SK-N-SH (cell line): ENCODE results near the gene RAB3GAP2. TPM values are rescaled to one million over a fixed set of nuclear protein-coding genes. Genes with fewer than 3 reads are reported as not detected.

Source experiments
- CTCF ChIA-PET: fragments of 300-600, 350-600 bp; formaldehyde crosslinking; extraction: SDS; loops from one replicate; lab custom pipeline; 2021; lab: Yijun Ruan, JAX
- POLR2A ChIA-PET: fragments of 350-600 bp; sonication (Branson Sonifier 250); formaldehyde crosslinking; extraction: SDS; loops from one replicate; lab custom pipeline; 2020; ENCODE audit warnings: antibody characterized with exemption, inconsistent platforms; lab: Yijun Ruan, JAX
- DNase-seq: peaks from one replicate; pipeline ENCODE4 v3.0.0; 2012
- H2AFZ ChIP-seq: fragments of 200-600 bp; sonication (generic); 2 replicates; pipeline ENCODE4 v1.8.1; 2016; ENCODE audit warnings: antibody characterized with exemption, mild to moderate bottlenecking, low read depth
- H3F3A ChIP-seq: fragments of 200-600 bp; sonication (generic); replicated peaks from 2 replicates; pipeline ENCODE3; 2016; ENCODE audit warnings: antibody characterized with exemption, mild to moderate bottlenecking; ENCODE audit not compliant: insufficient read depth
- H3K27ac ChIP-seq, 2 experiments: fragments of 200-500 bp in 1 of 2; fragments of 200-600 bp in 1 of 2; sonication (Bioruptor generic) in 1 of 2; sonication (generic), shearing (Covaris generic) in 1 of 2; 2 replicates each; pipeline versions ENCODE4 v1.5.1 to v1.6.1; 2014 to 2016; ENCODE audit warnings: low read depth in 2 of 2, inconsistent platforms in 1 of 2, low read length in 1 of 2, mild to moderate bottlenecking in 1 of 2, mixed read lengths in 1 of 2
- H3K27me3 ChIP-seq: fragments of 200-600 bp; sonication (generic), shearing (Covaris generic); 2 replicates; pipeline ENCODE4 v1.6.1; 2016; ENCODE audit warnings: mixed run types; ENCODE audit not compliant: insufficient read depth
- H3K36me3 ChIP-seq, 2 experiments: fragments of 200-500 bp in 1 of 2; fragments of 200-600 bp in 1 of 2; sonication (Bioruptor generic) in 1 of 2; sonication (generic) in 1 of 2; replicated peaks in 1 of 2; 2 replicates each; pipeline versions ENCODE3 to v1.5.1; 2014 to 2016; ENCODE audit warnings: low read length in 1 of 2, mild to moderate bottlenecking in 1 of 2; ENCODE audit not compliant: insufficient read depth in 2 of 2, control insufficient read depth in 1 of 2
- H3K4me1 ChIP-seq, 2 experiments: fragments of 200-500 bp in 1 of 2; fragments of 200-600 bp in 1 of 2; sonication (Bioruptor generic) in 1 of 2; sonication (generic), shearing (Covaris generic) in 1 of 2; 2 replicates each; pipeline versions ENCODE4 v1.5.1 to v1.6.1; 2014 to 2016; ENCODE audit warnings: low read depth in 1 of 2, low read length in 1 of 2, mixed run types in 1 of 2; ENCODE audit not compliant: insufficient read depth in 2 of 2, control insufficient read depth in 1 of 2
- H3K4me2 ChIP-seq: fragments of 200-600 bp; sonication (generic), shearing (Covaris generic); 2 replicates; pipeline ENCODE4 v1.6.1; 2017; ENCODE audit warnings: mixed run types
- H3K4me3 ChIP-seq, 2 experiments: fragments of 200-500 bp in 1 of 2; fragments of 200-600 bp in 1 of 2; sonication (Bioruptor generic) in 1 of 2; sonication (generic), shearing (Covaris generic) in 1 of 2; 2 replicates each; pipeline versions ENCODE4 v1.5.1 to v1.8.1; 2014 to 2016; ENCODE audit warnings: low read depth in 2 of 2, inconsistent platforms in 1 of 2, low read length in 1 of 2, mild to moderate bottlenecking in 1 of 2, mixed read lengths in 1 of 2, moderate library complexity in 1 of 2
- H3K79me2 ChIP-seq: fragments of 200-600 bp; sonication (generic); 2 replicates; pipeline ENCODE4 v1.8.1; 2017; ENCODE audit warnings: mild to moderate bottlenecking; ENCODE audit not compliant: insufficient read depth
- H3K9ac ChIP-seq: fragments of 200-600 bp; sonication (generic); 2 replicates; pipeline ENCODE4 v1.6.1; 2017; ENCODE audit warnings: mixed run types
- H3K9me2 ChIP-seq: fragments of 200-600 bp; sonication (generic); 2 replicates; pipeline ENCODE4 v1.6.1; 2017; ENCODE audit warnings: mixed run types
- H3K9me3 ChIP-seq: fragments of 200-600 bp; sonication (generic); 2 replicates; pipeline ENCODE4 v1.6.1; 2017; ENCODE audit warnings: mixed run types, mild to moderate bottlenecking, moderate library complexity
- H4K20me1 ChIP-seq: fragments of 200-600 bp; sonication (generic); 2 replicates; pipeline ENCODE4 v1.6.1; 2017; ENCODE audit warnings: mild to moderate bottlenecking, mixed run types; ENCODE audit not compliant: insufficient read depth
- CHD2 ChIP-seq: fragments of 150-350 bp; IDR thresholded peaks from 2 replicates; pipeline ENCODE4 v1.6.1; 2018; ENCODE audit warnings: low read length; ENCODE audit not compliant: partially characterized antibody
- EP300 ChIP-seq, 2 experiments: IDR thresholded peaks; 2 replicates each; pipeline versions ENCODE4 v1.4.0 to v1.6.1; 2012; ENCODE audit warnings: borderline replicate concordance in 1 of 2, low read depth in 1 of 2, low read length in 1 of 2
- EZH2phosphoT487 ChIP-seq: fragments of 200-600 bp; sonication (generic); IDR thresholded peaks from 2 replicates; pipeline ENCODE4 v1.6.1; 2017; ENCODE audit warnings: low read depth, mixed run types, mild to moderate bottlenecking, antibody characterized with exemption, moderate library complexity, borderline replicate concordance
- FOXJ3 ChIP-seq: sonication (generic); formaldehyde crosslinking; IDR thresholded peaks from 2 replicates; pipeline ENCODE4 v1.5.1; 2020; ENCODE audit warnings: mild to moderate bottlenecking, missing genetic modification reagents
- GATA2 ChIP-seq: sonication (generic); formaldehyde crosslinking; IDR thresholded peaks from 2 replicates; pipeline ENCODE4 v1.5.0; 2020; ENCODE audit warnings: mild to moderate bottlenecking, missing genetic modification reagents
- MEF2A ChIP-seq: IDR thresholded peaks from 2 replicates; pipeline ENCODE4 v1.4.0; 2012; ENCODE audit warnings: low read depth, borderline replicate concordance
- MXI1 ChIP-seq: IDR thresholded peaks from 2 replicates; pipeline ENCODE4 v1.6.1; 2012; ENCODE audit warnings: mild to moderate bottlenecking, low read depth, low read length, improper control_type of control experiment
- NRF1 ChIP-seq: IDR thresholded peaks from 2 replicates; pipeline ENCODE4 v1.6.1; 2012; ENCODE audit warnings: low read depth, mild to moderate bottlenecking, low read length
- RAD21 ChIP-seq: IDR thresholded peaks from 2 replicates; pipeline ENCODE4 v1.6.1; 2012; ENCODE audit warnings: mild to moderate bottlenecking, low read length
- RCOR1 ChIP-seq: fragments of 150-350 bp; IDR thresholded peaks from 2 replicates; pipeline ENCODE4 v1.6.1; 2017; ENCODE audit warnings: antibody characterized with exemption, low read length
- SMC3 ChIP-seq: IDR thresholded peaks from 2 replicates; pipeline ENCODE4 v1.6.1; 2012; ENCODE audit warnings: low read depth, low read length, improper control_type of control experiment
- TAF1 ChIP-seq: IDR thresholded peaks from 2 replicates; pipeline ENCODE4 v1.6.1; 2012; ENCODE audit warnings: low read depth, mild to moderate bottlenecking, low read length, moderate library complexity, borderline replicate concordance
- TEAD4 ChIP-seq: IDR thresholded peaks from 2 replicates; pipeline ENCODE4 v1.4.0; 2012; ENCODE audit warnings: mild to moderate bottlenecking, borderline replicate concordance; ENCODE audit not compliant: insufficient read depth
- polyA plus RNA-seq, 3 experiments: library from polyadenylated mRNA; depleted of rRNA; stranded (reverse); fragments of >200 nt; gene quantifications; 2 replicates each; pipeline ENCODE4 v1.2.3, GENCODE V29; 2012
- small RNA-seq, 7 experiments: library from RNA; depleted of rRNA; stranded (forward); fragments of <200 nt; gene quantifications; one replicate each; pipeline ENCODE3, GENCODE V24; 2012
- TF ChIP-seq, protein P1 (sequence below): IDR thresholded peaks from 2 replicates; pipeline ENCODE4 v1.4.0; 2012; ENCODE audit warnings: low read depth
- TF ChIP-seq, protein P2 (sequence below): IDR thresholded peaks from 2 replicates; pipeline ENCODE4 v1.4.0; 2012; ENCODE audit warnings: low read depth, borderline replicate concordance

RAB3GAP2 gene
- polyA plus RNA-seq, 1 of the 3 experiments (the other 2 are of a cell fraction): 9.3 TPM

DNA sequence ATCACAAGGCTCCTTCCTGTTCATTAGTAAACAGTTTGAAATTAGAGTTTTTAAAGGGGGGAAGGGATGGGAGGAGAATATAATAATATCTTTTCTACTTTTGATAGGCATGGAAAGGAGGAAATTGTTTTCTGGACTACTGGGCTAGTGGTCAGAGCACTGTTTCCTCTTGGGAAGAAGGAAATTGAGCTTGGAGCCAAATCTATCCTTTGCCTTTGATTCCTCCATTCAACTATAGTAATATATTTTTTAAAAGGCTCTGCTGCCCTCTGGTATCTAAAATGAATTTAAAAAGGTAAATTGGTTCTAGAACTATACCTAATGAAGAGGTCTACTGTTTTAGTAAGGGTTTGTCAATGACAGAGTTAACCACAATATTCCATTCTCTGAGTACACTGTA lies 172.4 kb downstream of the RAB3GAP2 start:
- Histone ChIP-seq H3K4me2 (no peak overlapping the region), H4K20me1 (no peaks in the 10 kb centered on the region), H3K9me3 (no peaks in the 10 kb centered on the region), H3K79me2 (peaks cover 61% of the 10 kb centered on the region), H3K36me3 (peaks cover 72 to 80% of the 10 kb centered on the region in 2 experiments)
- TF ChIP-seq, protein P1, sequence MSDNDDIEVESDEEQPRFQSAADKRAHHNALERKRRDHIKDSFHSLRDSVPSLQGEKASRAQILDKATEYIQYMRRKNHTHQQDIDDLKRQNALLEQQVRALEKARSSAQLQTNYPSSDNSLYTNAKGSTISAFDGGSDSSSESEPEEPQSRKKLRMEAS: no peak
- TF ChIP-seq GATA2: no peak
- no peak for TF ChIP-seq RAD21
- no peak for TF ChIP-seq CHD2
- no peak for TF ChIP-seq SMC3
- TF ChIP-seq TAF1: no peak
- TF ChIP-seq EP300 (IDR thresholded peaks at IDR 0.05; ENCODE audit: borderline replicate concordance in 1 of 2, low read depth in 1 of 2, low read length in 1 of 2): no peak
- no peak for TF ChIP-seq TEAD4
- no peak for TF ChIP-seq EZH2phosphoT487
- TF ChIP-seq FOXJ3 (CRISPR knock-in tag): no peak
- no peak for TF ChIP-seq RCOR1
- no peak for TF ChIP-seq MEF2A
- no peak for TF ChIP-seq NRF1
- TF ChIP-seq, protein P2, sequence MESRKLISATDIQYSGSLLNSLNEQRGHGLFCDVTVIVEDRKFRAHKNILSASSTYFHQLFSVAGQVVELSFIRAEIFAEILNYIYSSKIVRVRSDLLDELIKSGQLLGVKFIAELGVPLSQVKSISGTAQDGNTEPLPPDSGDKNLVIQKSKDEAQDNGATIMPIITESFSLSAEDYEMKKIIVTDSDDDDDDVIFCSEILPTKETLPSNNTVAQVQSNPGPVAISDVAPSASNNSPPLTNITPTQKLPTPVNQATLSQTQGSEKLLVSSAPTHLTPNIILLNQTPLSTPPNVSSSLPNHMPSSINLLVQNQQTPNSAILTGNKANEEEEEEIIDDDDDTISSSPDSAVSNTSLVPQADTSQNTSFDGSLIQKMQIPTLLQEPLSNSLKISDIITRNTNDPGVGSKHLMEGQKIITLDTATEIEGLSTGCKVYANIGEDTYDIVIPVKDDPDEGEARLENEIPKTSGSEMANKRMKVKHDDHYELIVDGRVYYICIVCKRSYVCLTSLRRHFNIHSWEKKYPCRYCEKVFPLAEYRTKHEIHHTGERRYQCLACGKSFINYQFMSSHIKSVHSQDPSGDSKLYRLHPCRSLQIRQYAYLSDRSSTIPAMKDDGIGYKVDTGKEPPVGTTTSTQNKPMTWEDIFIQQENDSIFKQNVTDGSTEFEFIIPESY: no peak
- TF ChIP-seq MXI1: no peak
- TF ChIP-seq, all 33 proteins: peak for 0
- no peak overlapping the region for H3K4me3 ChIP-seq
- no peak overlapping the region for H3K27ac ChIP-seq
- no peak overlapping the region for H2AFZ ChIP-seq
- no peaks in the 10 kb centered on the region for H3K9me2 ChIP-seq
- peaks cover 13% of the 10 kb centered on the region for H3F3A ChIP-seq
- no peaks in the 10 kb centered on the region for H3K27me3 ChIP-seq
- peaks cover 9 to 10% of the 10 kb centered on the region in 2 experiments for H3K4me1 ChIP-seq
- no peak overlapping the region for H3K9ac ChIP-seq
- POLR2A ChIA-PET: no interaction called here
- no peak for DNase-seq
- CTCF ChIA-PET: interaction anchor here (0.5 kb wide), 1 partner anchor 20 kb away, joined by 3 read pairs; no protein-coding TSS in a partner anchor

Small RNA genes lying within 50 kb of the gene (small RNA-seq; reads per million reads assigned to genes)
- gene MIR194-1: 0 to 2.8 (median 0.52) reads per million in 7 experiments
- gene MIR215: 0 to 3.2 (median 1.6) reads per million in 7 experiments
- gene MIR664A: 0 reads per million in 7 experiments
- gene SNORA36B: 3.8 to 23.2 (median 5.7) reads per million in 7 experiments

Other genes with a start within 250 kb of the RAB3GAP2 start
- 23.4 and 28.2 TPM in 2 replicates for gene EPRS1, start 225.9 kb downstream of the RAB3GAP2 start, polyA plus RNA-seq (2012; rRNA removed)
- 44.6 and 62.5 TPM in 2 replicates for gene BPNT1, start 182.7 kb downstream of the RAB3GAP2 start, polyA plus RNA-seq (2012; rRNA removed)
- gene IARS2, start 178.3 kb downstream of the RAB3GAP2 start, polyA plus RNA-seq (2012; rRNA removed): 25.7 and 30.0 TPM in 2 replicates